Skeletal muscle satellite cell (primary cell): ENCODE results near the gene TMEM204. TPM values are rescaled to one million over a fixed set of nuclear protein-coding genes. Genes with fewer than 3 reads are reported as not detected.
A peak's percentile ranks its signal among the peaks of the same experiment; 100 is the strongest.

Source experiments
- H3K27me3 ChIP-seq: 2 replicates; pipeline ENCODE4 v1.7.0; 2013; ENCODE audit warnings: low read length; ENCODE audit not compliant: control insufficient read depth, insufficient read depth
- H3K36me3 ChIP-seq: 2 replicates; pipeline ENCODE4 v1.7.0; 2013; ENCODE audit warnings: mild to moderate bottlenecking, control low read depth, low read length; ENCODE audit not compliant: insufficient read depth
- H3K4me1 ChIP-seq: 2 replicates; pipeline ENCODE4 v1.7.0; 2013; ENCODE audit warnings: low read length; ENCODE audit not compliant: control insufficient read depth, insufficient read depth
- H3K4me2 ChIP-seq: 2 replicates; pipeline ENCODE4 v1.7.0; 2013; ENCODE audit warnings: mild to moderate bottlenecking, low read length
- H3K4me3 ChIP-seq: 2 replicates; pipeline ENCODE4 v1.7.0; 2013; ENCODE audit warnings: low read length
- H3K9ac ChIP-seq: 2 replicates; pipeline ENCODE4 v1.7.0; 2013; ENCODE audit warnings: mild to moderate bottlenecking, low read depth, low read length, moderate library complexity
- H3K9me3 ChIP-seq: replicated peaks from 2 replicates; pipeline ENCODE4 v1.7.0; 2013; ENCODE audit warnings: mild to moderate bottlenecking, control low read depth, low read length
- total RNA-seq: library from RNA; depleted of rRNA; stranded (reverse); fragments of >200 nt; gene quantifications from 2 replicates; pipeline ENCODE4 v1.2.3, GENCODE V29; 2012; rRNA removed

TMEM204 gene
- total RNA-seq: 12.9 and 15.7 TPM in 2 replicates

DNA sequence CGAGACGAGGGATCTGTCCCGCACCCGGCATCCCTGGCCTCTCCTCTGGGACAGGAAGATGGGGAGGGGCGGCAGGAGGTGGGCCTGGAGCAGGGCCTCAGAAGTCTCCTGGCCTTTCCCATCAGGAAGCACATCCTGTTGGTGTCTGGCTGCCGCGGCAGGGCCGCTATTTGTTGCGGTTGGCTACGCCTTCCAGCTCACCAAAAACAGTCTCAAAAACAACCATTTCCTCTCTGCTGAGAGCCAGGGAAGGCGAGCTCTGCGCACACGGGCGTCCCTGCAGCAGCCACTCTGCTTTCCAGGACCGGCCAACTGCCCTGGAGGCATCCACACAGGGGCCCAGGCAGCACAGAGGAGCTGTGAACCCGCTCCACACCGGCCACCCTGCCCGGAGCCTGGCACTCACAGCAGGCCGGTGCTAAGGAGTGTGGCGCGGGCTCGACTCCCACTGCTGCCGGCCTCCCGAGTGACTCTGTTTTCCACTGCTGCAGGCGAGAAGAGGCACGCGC, at the start of gene TMEM204:
TMEM204 (plus strand) TSS at position 224 of the 509 bp plus-strand sequence. CDS start 610 bp downstream, outside the sequence.
- no peak within 1 kb of the TSS for H3K4me2 ChIP-seq
- no peaks in the 10 kb centered on the region for H3K27me3 ChIP-seq
- no peak within 1 kb of the TSS for H3K4me3 ChIP-seq
- H3K4me1 ChIP-seq: no peaks in the 10 kb centered on the region
- no peaks in the 10 kb centered on the region for H3K36me3 ChIP-seq
- no peak within 1 kb of the TSS for H3K9ac ChIP-seq
- H3K9me3 ChIP-seq: no peaks in the 10 kb centered on the region

DNA sequence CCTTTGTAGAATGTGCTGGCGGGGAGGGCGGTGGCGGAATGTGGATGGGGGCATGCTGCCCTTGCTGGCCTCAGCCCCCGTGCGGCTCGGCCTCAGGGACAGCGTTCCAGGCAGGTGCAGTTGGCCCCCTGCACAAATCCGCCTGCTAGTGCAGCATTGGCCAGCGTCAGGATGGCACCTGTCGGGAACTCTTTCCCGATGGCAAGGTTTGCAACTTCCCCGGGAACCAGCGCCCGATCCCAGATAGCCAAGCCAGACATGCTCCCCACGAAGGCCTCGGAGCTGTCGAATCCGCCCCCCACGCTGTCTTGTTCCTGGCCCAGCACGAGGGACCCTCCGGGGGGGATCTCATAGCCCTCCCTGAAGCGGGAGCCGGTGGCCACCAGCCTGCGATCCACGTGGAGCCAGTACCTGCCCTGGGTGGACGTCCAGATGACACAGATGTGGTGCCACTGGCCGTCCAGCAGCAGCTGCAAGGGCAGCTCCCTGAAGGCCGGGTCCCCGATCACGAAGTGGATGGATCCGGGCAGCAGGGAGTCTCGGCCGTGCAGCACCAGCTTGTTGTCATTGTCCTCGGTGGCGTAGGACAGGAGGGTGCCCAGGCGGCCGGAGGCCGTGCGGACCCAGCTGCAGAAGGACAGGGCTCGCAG, 47.5 kb upstream of the TMEM204 start:
- Histone ChIP-seq H3K9ac (no peak overlapping the region), H3K36me3 (no peaks in the 10 kb centered on the region), H3K9me3 (no peaks in the 10 kb centered on the region), H3K4me3 (no peak overlapping the region), H3K4me1 (peaks cover 4% of the 10 kb centered on the region), H3K4me2 (no peak overlapping the region), H3K27me3 (peaks cover 10% of the 10 kb centered on the region)

DNA sequence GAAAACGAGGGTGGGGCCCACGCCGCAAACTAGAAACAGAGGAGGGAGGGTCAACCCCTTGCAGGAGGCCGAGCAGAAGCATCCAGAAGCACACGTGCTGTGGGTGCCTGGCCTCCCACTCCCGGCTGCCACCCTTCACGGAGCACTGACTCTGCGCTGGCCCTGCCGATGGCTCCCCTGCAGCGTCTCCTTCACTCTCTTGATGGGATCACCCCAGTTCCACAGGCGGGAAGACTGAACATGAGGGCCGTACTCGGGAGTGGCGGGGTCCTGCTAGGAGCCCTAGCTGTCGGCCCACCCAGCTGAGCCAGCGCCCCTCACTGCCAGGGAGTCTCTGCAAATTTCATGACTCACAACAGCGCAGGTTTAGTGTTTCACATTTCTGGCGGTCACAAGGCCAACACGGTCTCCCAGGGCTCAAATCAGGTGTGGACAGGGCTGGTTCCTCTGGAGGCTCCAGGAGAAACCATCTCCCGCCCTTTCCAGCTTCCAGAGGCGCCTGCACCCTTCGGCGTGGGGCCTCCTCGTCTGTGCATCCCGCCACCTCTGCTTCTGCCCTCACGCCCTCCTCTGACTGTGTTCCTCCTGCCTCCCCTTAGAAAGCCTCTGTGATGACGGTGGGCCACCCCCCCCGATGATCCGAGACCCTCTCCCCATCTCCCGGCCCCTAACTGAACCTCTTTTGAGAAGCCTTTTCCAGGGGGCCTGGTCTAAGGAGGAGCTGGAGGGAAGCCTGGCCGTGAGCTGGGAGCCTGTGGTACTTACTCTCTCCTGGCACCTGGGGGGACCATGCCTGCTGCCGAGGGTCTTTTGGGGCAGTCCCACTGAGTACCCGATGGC, 46.7 kb upstream of the TMEM204 start:
- peaks cover 10% of the 10 kb centered on the region for H3K27me3 ChIP-seq
- H3K9ac ChIP-seq: no peak overlapping the region

DNA sequence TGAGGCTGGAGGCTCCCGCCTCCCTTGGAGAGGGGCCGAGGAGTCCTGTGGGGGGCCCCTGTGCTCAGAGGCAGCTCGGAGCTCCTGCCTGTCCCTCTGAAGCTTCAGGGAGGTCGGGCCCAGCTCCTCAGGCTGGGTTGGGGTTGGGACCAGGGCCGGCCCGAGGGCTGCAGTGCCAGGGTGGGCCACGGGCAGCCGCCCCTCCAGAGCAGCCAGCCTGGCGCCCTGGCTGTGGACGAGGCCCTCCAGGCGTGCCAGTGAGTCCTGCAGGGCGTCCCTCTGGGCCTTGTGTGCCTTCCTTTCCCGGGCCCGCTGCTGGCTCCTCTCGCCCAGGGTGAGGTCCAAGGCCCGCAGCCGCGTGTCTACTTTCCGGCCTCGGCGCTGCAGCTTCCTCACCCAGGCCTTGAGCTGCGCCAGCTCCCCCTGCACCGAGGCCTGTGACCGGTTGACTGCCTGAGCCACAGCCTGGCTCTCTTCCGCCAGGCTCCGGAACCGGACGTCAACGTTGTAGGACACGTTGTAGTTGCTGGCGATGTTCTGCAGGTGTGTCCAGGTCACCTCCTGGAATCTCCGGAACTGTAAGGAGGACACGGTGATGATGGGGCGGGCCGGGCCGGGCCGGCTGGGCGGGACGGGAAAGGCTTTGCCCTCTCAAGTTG, 45.9 kb upstream of the TMEM204 start:
- no peak overlapping the region for H3K4me3 ChIP-seq
- no peak overlapping the region for H3K4me2 ChIP-seq
- H3K27me3 ChIP-seq: peaks cover 10% of the 10 kb centered on the region
- no peak overlapping the region for H3K9ac ChIP-seq
- no peaks in the 10 kb centered on the region for H3K9me3 ChIP-seq
- no peaks in the 10 kb centered on the region for H3K36me3 ChIP-seq
- no peaks in the 10 kb centered on the region for H3K4me1 ChIP-seq

More for the DNA sequence above, 46.7 kb upstream of the TMEM204 start:
- Histone ChIP-seq H3K4me3 (no peak overlapping the region), H3K9me3 (no peaks in the 10 kb centered on the region), H3K36me3 (no peaks in the 10 kb centered on the region), H3K4me1 (peaks cover 4% of the 10 kb centered on the region), H3K4me2 (no peak overlapping the region)

DNA sequence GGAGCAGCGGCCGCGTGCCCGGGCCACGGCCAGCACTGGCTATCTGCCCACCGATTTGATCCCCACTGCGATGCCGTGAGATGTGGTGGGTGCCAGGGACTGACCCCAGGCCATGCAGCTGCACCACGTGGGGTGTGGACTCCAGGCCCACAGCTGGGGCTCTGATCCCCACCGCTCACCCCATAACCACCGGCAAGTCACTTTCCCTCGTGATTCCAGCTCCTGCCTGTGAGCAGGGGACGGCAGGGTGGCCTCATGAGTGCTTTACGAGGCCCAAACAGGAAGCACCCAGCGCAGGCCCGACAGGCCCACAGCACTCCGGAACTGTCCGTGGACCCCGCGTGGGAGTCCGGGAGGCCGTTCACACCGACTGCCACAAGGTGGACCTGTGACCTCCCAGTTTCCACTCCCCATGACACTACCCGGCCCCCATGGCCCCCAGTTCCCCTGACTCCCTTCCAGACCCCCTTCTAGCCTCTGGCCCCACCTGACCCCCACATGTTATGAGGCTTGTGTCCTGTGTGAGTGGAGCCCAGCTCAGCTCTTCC, 45.3 kb upstream of the TMEM204 start:
- Histone ChIP-seq H3K4me2 (no peak overlapping the region), H3K4me3 (no peak overlapping the region), H3K36me3 (no peaks in the 10 kb centered on the region), H3K9me3 (no peaks in the 10 kb centered on the region), H3K4me1 (peaks cover 5% of the 10 kb centered on the region), H3K27me3 (peaks cover 10% of the 10 kb centered on the region), H3K9ac (no peak overlapping the region)

DNA sequence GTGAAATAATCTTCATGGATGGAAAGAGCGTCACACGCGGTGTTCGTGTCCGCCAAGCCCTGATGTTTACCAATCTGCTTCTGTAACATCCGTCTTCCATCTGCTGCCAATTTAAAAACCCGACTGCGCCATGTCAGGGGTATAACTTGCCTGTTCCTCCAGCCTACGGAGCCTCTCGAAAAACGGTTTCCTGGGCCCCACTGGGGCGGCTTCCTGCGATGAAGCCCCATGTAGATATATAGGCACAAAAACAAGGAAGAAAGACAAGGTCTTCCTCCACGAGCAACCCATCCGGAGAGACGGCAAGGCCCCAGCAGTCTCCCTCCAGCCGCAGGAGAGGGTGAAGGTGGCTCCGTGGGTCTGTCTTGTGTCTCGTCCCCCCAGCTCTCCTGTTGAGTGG, 44.8 kb upstream of the TMEM204 start, which contains the start of gene PTX4:
PTX4 (minus strand) TSS at position 326 of the 400 bp plus-strand sequence; CDS start at position 291, 35 bp downstream.
- Histone ChIP-seq H3K36me3 (no peaks in the 10 kb centered on the region), H3K27me3 (peaks cover 9% of the 10 kb centered on the region), H3K4me2 (no peak within 1 kb of the TSS), H3K9me3 (no peaks in the 10 kb centered on the region), H3K4me3 (no peak within 1 kb of the TSS), H3K9ac (no peak within 1 kb of the TSS), H3K4me1 (peaks cover 5% of the 10 kb centered on the region)

DNA sequence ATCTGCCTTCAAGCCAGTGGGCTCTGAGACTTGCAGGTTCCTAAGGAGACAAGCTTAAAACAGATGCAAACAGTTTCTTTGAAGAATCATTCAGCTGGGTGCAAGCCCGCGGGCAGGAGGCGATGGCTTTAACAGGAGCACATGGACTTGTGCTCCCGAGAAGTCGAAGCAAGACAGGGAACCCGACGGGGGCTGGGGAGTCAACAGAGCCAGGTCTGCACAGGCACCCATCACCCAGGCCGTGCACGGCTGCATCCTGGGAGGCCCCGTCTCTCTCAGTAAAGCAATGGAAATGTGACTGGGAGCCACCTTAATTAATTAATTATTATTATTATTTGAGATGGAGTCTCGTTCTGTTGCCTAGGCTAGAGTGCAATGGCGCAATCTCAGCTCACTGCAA, 44.4 kb upstream of the TMEM204 start:
- Histone ChIP-seq H3K4me1 (peaks cover 7% of the 10 kb centered on the region), H3K27me3 (peaks cover 5% of the 10 kb centered on the region), H3K9ac (no peak overlapping the region), H3K4me2 (no peak overlapping the region), H3K4me3 (no peak overlapping the region), H3K36me3 (no peaks in the 10 kb centered on the region), H3K9me3 (no peaks in the 10 kb centered on the region)

DNA sequence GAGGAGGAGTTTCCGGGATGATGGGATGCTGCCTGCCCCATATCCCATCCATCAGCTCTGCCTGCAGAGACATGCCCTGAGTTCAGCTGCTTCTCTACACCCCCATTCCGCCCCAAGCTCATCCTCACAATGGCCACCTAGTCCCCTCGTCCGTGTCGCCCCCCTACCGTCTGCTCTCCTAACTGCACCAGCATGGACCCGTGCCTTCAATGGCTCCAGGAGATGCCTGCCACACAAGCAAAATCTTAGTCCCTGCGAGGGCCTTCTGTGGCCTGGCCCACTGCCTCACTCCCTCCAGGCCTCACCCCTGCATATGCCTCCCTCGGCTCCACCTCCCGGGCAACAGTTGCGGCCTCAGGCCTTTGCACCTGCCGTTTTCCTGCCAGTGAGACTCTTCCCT, 42.1 kb upstream of the TMEM204 start:
- Histone ChIP-seq H3K4me2 (no peak overlapping the region), H3K9me3 (no peaks in the 10 kb centered on the region), H3K4me1 (peaks cover 20% of the 10 kb centered on the region), H3K9ac (no peak overlapping the region), H3K36me3 (peaks cover 15% of the 10 kb centered on the region), H3K27me3 (no peaks in the 10 kb centered on the region), H3K4me3 (no peak overlapping the region)

DNA sequence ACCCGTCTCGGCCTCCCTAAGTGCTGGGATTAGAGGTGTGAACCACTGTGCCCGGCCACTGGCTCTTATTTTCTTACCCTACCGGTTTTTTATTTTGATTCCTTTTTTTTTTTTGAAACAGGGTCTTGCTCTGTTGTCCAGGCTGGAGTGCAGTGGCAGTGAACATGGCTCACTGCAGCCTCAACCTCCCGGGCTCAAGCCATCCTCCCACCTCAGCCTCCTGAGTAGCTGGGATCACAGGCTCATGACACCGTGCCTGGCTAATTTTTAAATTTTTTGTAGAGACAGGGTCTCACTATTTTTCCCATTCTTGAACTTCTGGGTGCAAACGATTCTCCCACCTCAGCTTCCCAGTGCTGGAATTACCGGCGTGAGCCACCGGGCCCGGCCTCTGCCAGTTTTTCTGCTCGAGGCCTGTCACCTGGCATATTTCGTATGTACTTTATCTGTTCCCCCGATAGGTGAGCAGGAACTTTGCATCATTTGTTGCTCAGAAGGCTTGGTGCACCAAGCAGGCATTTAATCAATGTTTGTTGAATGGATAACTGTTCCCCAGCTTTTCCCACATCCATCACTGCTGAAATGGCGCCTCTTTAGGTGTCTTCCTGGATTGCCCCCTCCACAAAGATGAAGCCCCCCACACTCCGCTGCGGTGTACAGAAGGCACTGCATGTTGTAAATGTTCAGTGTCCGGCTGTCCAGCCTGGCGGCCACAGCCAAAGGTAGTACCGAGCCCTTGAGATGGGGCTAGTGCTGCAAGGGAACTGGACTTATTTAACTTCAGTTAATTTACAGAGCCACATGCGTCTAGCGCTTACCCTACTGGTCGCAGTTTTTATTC, 41.2 kb upstream of the TMEM204 start:
- Histone ChIP-seq H3K36me3 (peaks cover 23% of the 10 kb centered on the region), H3K4me2 (peak overlapping the region; percentile 96), H3K9ac (peak overlapping the region; percentile 92), H3K4me3 (peak overlapping the region; percentile 83), H3K4me1 (peaks cover 20% of the 10 kb centered on the region), H3K27me3 (no peaks in the 10 kb centered on the region), H3K9me3 (no peaks in the 10 kb centered on the region)

DNA sequence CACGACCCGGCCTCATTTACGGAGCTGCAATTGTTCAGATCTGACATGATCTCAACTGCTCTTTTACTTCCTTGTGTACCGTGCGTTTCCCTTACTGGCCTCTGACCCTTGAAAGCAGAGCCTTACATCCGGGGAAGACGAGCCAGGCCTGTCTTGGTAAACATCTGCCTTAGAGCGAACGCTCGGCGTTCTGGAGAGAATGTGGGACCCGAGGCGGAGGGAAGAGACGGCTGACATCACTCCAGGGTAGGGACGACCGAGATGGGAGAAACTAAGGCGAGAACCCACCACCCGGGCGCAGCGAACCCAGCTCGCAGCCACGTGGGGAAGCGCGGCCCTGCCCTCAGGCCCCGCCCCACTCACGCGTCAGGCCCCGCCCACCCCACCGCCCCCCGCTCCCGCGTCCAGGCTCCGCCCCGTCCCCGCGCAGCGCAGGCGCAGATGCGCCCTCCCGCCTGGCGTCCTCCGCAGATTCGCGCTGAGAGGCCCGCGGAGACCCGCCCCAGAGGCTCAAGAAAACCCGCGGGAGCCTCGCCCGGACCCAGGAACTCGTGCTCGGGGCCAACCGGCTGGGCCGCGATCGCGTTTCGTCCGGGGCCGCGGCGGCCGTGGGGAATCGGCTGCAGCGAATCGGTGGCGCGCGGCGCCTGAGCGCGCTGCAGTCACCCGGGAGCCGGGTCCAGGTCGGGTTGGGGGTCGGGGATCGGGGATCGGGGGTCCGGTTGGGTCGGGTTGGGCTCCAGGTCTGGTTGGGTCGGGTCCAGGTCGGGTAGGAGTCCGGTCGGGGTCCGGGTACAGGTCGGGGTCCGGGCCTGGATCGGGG, 40.3 kb upstream of the TMEM204 start, which contains the start of gene TELO2:
TELO2 (plus strand) TSS at position 438 of the 823 bp plus-strand sequence. CDS start 922 bp downstream, outside the sequence.
- H3K36me3 ChIP-seq: peaks cover 28% of the 10 kb centered on the region
- H3K4me1 ChIP-seq: peaks cover 20% of the 10 kb centered on the region
- H3K9me3 ChIP-seq: no peaks in the 10 kb centered on the region
- H3K27me3 ChIP-seq: no peaks in the 10 kb centered on the region
- H3K4me2 ChIP-seq: peak within 1 kb of the TSS; percentile 96
- peak within 1 kb of the TSS; percentile 83 for H3K4me3 ChIP-seq
- H3K9ac ChIP-seq: peak within 1 kb of the TSS; percentile 92
